Heart right ventricle (tissue), 16 donors: Measurements from ENCODE around the gene UMODL1. TPM values are rescaled to one million over a fixed set of nuclear protein-coding genes. Genes with fewer than 3 reads are reported as not detected.

ENCODE experiments used
- ATAC-seq, 8 donors: fragments of 200-7000 bp; cut with Tn5 transposase; one replicate each; pipeline ENCODE4 v1.9.1; 2020; ENCODE audit warnings: mild to moderate bottlenecking in 8 of 8, moderate library complexity in 8 of 8, moderate number of reproducible peaks in 1 of 8
- DNase-seq, 2 donors: peaks; one replicate each; pipeline ENCODE4 v3.0.0-alpha.2; 2020
- H3K27ac ChIP-seq, 10 donors: fragments of 200-600 bp; sonication (generic) in 2 of 10; one replicate each; pipeline versions ENCODE4 v1.5.0 to v1.8.0; 2020 to 2022; ENCODE audit warnings: mild to moderate bottlenecking in 3 of 10
- H3K27me3 ChIP-seq, 7 donors: fragments of 200-600 bp; one replicate each; pipeline ENCODE4 v1.8.0; 2021 to 2022; ENCODE audit warnings: mild to moderate bottlenecking in 2 of 7
- H3K36me3 ChIP-seq, 9 donors: fragments of 200-600 bp; sonication (generic) in 1 of 9; one replicate each; pipeline versions ENCODE4 v1.5.0 to v1.8.0; 2020 to 2022; ENCODE audit warnings: mild to moderate bottlenecking in 2 of 9
- H3K4me1 ChIP-seq, 9 donors: fragments of 200-600 bp; sonication (generic) in 1 of 9; one replicate each; pipeline versions ENCODE4 v1.5.0 to v1.8.0; 2020 to 2022; ENCODE audit warnings: mild to moderate bottlenecking in 4 of 9
- H3K4me3 ChIP-seq, 10 donors: fragments of 200-600 bp; sonication (generic) in 2 of 10; one replicate each; pipeline versions ENCODE4 v1.5.0 to v1.8.0; 2020 to 2022; ENCODE audit warnings: mild to moderate bottlenecking in 7 of 10, moderate library complexity in 2 of 10
- H3K9me3 ChIP-seq, 11 donors: fragments of 200-600 bp in 10 of 11; sonication (generic) in 2 of 11; one replicate each; pipeline versions ENCODE4 v1.5.0 to v1.8.0; 2013 to 2022; ENCODE audit warnings: mild to moderate bottlenecking in 2 of 11, control low read depth in 1 of 11, moderate library complexity in 1 of 11
- WGBS, 2 donors: extraction: QIAGEN DNeasy Blood & Tissue Kit; methylation state at CpG; one replicate each; pipeline ENCODE4 v1.1.7; 2013; ENCODE audit warnings: inconsistent platforms in 1 of 2; 5-methylcytosine and 5-hydroxymethylcytosine counted together
- intact Hi-C, 10 donors: fragments of 100-400 bp; cut with DNase I; formaldehyde crosslinking; loops; one replicate each; pipeline versions ENCODE4 v1.11.1 to v1.14.2; 2022
- polyA plus RNA-seq, 2 donors: library from polyadenylated mRNA; stranded (reverse); fragments of 200-250 nt; gene quantifications; one replicate each; pipeline ENCODE4 v1.2.3, GENCODE V29; 2013
- total RNA-seq, 10 donors: library from RNA; stranded (reverse); fragmentation: NEBNext Ultra II Directional in 3 of 10; extraction: Animal tissue kit (Norgen Biotek cat#: 25700) in 3 of 10; gene quantifications; one replicate each; pipeline versions ENCODE4 v1.2.1 to v1.2.4, GENCODE V29; 2021 to 2023
- TF ChIP-seq, protein P1 (sequence below), 9 donors: fragments of 200-600 bp; sonication (generic) in 2 of 9; IDR thresholded peaks; one replicate each; pipeline versions ENCODE4 v1.5.0 to v1.8.0; 2021 to 2022; ENCODE audit warnings: antibody characterized with exemption in 9 of 9, mild to moderate bottlenecking in 5 of 9, moderate library complexity in 1 of 9
- donor health status: Arrhythmogenic right ventricular cardiomyopathy.
- donor health status: ischemic (EF 13 %, LVEDD 7.1; RV severe dilation, severe dysfunction).
- donor health status: healthy with polysubstance abuse.
- donor health status: DM: no; HTN: yes; CAD: no.
- donor health status: DM: no; HTN: no; CAD: no.
- donor health status: ischemic (EF 25% LVEDD 6.9; RV normal size, moderate dysfunction).
- donor health status: ischemic (EF 25% LVEDD 5.7; RV mildly dilated, moderate dysfunction).
- donor health status: healthy.
- donor health status: DM: yes; HTN: yes; CAD: no.
- donor health status: Ischemic cardiomyopathy.
- donor health status: ischemic (EF 35%, LVEDD 5.7; RV mildly dilated, moderate dysfunction).
- donor health status: nonischemic (EF 11% LVEDD 7.7; RV severe dilation, severe dysfunction).
- donor health status: DM: yes; HTN: yes; CAD: no.
- donor health status: PGD.
- donor health status: ischemic (EF 29% LVEDD 5.4; RV normal size, mild dysfunction).
- donor health status: nonischemic (EF 23%, LVEDD 6.1; RV moderate dilation, normal function).

Gene UMODL1
- total and polyA plus RNA-seq, 12 donors: 0.13 to 0.31 (median 0.25) TPM; not detected in 9

DNA sequence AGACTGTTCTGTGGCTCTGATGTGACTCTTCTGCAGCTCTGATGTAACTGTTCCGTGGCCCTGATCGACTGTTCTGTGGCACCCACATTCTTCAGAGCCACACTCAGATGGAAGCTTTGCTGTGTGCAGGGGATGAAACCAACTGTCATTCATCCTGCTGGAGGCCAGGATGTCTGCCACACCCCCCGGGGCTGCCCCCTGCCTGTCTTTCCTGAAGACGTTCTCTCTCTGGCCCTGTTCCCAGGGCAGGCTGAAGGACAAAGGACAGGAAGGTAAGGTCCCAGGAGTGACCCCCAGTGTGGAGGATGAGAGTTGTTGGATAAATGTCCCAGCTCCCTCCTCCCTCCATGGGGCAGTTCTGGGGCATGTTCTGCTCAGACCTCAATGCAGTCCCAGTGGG is 29.4 kb upstream of the UMODL1 start:
- intact Hi-C loops: loop anchor here in 1 of 10 donors (10.0 kb wide), 1 partner anchor 53 kb away; no protein-coding TSS in a partner anchor
- no peaks in the 10 kb centered on the region for H3K36me3 ChIP-seq
- H3K9me3 ChIP-seq: no peaks in the 10 kb centered on the region
- no peak for DNase-seq
- TF ChIP-seq, protein P1, sequence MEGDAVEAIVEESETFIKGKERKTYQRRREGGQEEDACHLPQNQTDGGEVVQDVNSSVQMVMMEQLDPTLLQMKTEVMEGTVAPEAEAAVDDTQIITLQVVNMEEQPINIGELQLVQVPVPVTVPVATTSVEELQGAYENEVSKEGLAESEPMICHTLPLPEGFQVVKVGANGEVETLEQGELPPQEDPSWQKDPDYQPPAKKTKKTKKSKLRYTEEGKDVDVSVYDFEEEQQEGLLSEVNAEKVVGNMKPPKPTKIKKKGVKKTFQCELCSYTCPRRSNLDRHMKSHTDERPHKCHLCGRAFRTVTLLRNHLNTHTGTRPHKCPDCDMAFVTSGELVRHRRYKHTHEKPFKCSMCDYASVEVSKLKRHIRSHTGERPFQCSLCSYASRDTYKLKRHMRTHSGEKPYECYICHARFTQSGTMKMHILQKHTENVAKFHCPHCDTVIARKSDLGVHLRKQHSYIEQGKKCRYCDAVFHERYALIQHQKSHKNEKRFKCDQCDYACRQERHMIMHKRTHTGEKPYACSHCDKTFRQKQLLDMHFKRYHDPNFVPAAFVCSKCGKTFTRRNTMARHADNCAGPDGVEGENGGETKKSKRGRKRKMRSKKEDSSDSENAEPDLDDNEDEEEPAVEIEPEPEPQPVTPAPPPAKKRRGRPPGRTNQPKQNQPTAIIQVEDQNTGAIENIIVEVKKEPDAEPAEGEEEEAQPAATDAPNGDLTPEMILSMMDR (IDR thresholded peaks at IDR 0.05): no peak
- H3K4me1 ChIP-seq: peaks cover 3 to 19% (median 9%) of the 10 kb centered on the region in 9 donors
- WGBS, 2 donors: 51 to 54% methylated on average over 4 of the region's 4 CpGs
- no peak overlapping the region for H3K27ac ChIP-seq
- ATAC-seq: no peak
- H3K27me3 ChIP-seq: no peaks in the 10 kb centered on the region
- no peak overlapping the region for H3K4me3 ChIP-seq

DNA sequence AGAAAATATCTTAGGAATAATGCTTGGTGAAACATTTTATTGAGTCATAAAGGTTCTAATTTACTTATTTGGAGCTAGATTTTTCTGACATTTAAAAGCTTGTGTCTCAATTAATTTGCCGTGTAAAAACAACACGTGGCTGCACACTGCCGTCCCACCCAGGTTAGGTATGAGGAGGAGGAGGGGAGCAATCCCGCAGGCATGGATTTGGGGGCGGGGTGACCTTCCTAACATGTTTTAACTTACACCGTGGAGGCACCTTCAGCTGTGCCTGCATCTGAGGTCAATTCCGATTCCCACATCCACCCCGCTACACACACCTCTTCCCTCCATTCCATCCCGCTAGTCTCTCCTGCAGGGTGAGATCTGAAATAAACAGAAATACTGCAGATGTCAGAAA is 28.5 kb upstream of the UMODL1 start:
- no peak overlapping the region for H3K4me3 ChIP-seq
- TF ChIP-seq, protein P1 (IDR thresholded peaks at IDR 0.05): no peak
- H3K27ac ChIP-seq: no peak overlapping the region
- no peak for ATAC-seq
- no peaks in the 10 kb centered on the region for H3K9me3 ChIP-seq
- peaks cover 3 to 19% (median 10%) of the 10 kb centered on the region in 9 donors for H3K4me1 ChIP-seq
- H3K27me3 ChIP-seq: no peaks in the 10 kb centered on the region
- WGBS, 2 donors: 83 to 86% methylated on average over 9 of the region's 9 CpGs
- no peak for DNase-seq
- intact Hi-C loops: loop anchor here in 1 of 10 donors (10.0 kb wide), 1 partner anchor 52 kb away; no protein-coding TSS in a partner anchor
- H3K36me3 ChIP-seq: no peaks in the 10 kb centered on the region

DNA sequence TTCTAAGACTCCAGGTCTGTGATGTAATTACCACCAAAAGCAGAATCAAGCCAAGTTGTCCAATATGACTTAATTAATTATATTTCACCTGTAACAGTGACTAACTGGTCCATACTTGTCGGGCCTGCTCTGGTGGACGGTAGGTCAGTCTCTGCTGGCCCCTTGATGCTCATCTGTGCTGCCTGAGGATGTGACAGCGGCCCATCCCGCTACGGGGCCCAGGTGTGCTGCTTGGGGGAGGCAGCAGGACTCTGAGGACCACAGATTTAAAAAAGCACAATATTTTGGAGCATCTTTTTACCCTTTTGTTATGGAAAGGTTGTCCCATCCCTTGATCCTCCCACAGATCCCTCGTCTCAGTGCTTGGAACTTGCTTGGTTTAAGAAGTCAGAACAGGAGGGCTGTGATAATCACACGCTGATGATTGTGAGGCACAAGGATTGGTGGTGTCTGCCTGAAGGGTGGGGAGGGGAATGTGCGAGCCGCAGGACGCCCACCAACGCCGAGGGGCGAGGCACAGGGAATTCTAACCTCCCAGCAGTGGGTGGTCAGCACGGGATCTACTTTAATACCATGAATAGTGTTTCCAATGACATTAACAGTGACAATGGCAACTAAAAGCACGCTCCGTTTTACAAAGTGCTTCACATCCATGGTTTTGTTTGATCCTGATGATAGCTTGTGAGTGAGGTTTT is 27.8 kb upstream of the UMODL1 start:
- H3K36me3 ChIP-seq: no peaks in the 10 kb centered on the region

DNA sequence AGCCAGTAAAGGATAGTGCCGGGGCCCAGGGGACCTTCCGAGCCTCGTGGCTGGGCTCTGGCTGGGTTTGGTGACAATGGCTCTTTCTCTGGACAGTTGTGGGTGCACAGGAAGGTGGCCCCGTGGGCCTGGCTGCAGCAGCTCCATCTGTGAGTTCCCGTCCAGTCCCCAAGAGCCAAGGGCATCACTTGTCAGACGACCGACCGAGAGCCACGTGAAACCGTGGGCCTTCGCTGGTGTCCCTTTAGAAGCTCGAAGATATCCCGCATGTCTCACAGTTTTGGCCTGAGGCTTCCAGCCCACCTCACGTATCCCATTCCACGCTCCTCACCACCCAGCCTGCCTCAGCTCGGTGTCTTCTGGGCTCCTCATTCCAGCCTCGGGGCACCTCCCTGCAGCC is 27.2 kb upstream of the UMODL1 start:
- TF ChIP-seq, protein P1 (IDR thresholded peaks at IDR 0.05): no peak
- ATAC-seq (no peak), DNase-seq (no peak)
- 88 to 94% methylated on average over 17 of the region's 17 CpGs for WGBS, 2 donors
- intact Hi-C loops: loop anchor here in 1 of 10 donors (10.0 kb wide), 1 partner anchor 51 kb away; no protein-coding TSS in a partner anchor
- Histone ChIP-seq H3K4me3 (no peak overlapping the region), H3K27me3 (no peaks in the 10 kb centered on the region), H3K9me3 (no peaks in the 10 kb centered on the region), H3K27ac (no peak overlapping the region), H3K36me3 (no peaks in the 10 kb centered on the region), H3K4me1 (peaks cover 3 to 28% (median 13%) of the 10 kb centered on the region in 9 donors)

More for the DNA sequence above, 27.8 kb upstream of the UMODL1 start:
- Histone ChIP-seq H3K27ac (no peak overlapping the region), H3K27me3 (no peaks in the 10 kb centered on the region), H3K4me3 (no peak overlapping the region), H3K4me1 (peaks cover 3 to 24% (median 12%) of the 10 kb centered on the region in 9 donors), H3K9me3 (no peaks in the 10 kb centered on the region)
- intact Hi-C loops: loop anchor here in 1 of 10 donors (10.0 kb wide), 1 partner anchor 51 kb away; no protein-coding TSS in a partner anchor
- DNase-seq (no peak), ATAC-seq (no peak)
- TF ChIP-seq, protein P1 (IDR thresholded peaks at IDR 0.05): no peak
- WGBS, 2 donors: 87 to 88% methylated on average over 16 of the region's 16 CpGs
